Upper lobe of left lung (tissue), 4 donors: ENCODE measurements around the gene WNT11.

ENCODE experiments used
- EP300 ChIP-seq, 4 donors: sonication (generic); formaldehyde crosslinking; IDR thresholded peaks; one replicate each; pipeline ENCODE4 v1.5.1; 2017; ENCODE audit warnings: antibody characterized with exemption in 4 of 4, control low read depth in 2 of 4
- TF ChIP-seq, protein P1 (sequence below), 6 experiments: fragments of 450-650 bp in 4 of 6; fragments of 200-600 bp in 2 of 6; sonication (generic) in 2 of 6; IDR thresholded peaks; one replicate each; pipeline ENCODE4 v1.5.1; 2016 to 2019; ENCODE audit warnings: antibody characterized with exemption in 6 of 6

DNA sequence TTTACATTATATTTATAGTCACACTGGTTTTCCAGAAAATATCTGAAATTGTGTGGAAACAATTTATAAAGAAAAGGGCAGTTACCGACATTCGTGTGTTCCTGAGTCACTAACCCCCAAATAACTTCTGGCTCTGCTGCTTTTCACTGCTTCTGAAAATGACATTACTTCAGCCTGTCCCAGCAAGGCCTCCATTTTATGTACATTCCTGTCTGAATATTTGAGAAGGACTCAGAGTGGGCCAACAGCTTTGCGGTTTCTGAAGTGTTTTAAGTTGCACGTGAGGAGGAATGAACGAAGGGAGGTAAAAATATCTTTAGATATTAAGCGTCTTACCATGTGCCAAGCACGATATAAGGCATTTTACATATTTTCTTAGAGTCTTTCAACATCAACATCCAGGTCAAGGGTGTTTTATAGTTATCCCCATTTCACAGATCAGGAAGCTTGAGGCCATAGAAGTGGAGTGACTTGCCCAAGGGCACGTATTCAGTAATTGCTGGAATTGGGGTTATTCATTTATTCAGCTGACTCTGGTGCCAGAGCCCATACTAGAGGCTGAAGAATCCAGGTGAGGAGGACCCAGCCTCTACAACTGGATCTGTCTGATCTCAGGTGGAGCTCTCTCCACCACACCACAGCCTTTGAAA lies 30.8 kb upstream of the WNT11 start:
- TF ChIP-seq, protein P1, sequence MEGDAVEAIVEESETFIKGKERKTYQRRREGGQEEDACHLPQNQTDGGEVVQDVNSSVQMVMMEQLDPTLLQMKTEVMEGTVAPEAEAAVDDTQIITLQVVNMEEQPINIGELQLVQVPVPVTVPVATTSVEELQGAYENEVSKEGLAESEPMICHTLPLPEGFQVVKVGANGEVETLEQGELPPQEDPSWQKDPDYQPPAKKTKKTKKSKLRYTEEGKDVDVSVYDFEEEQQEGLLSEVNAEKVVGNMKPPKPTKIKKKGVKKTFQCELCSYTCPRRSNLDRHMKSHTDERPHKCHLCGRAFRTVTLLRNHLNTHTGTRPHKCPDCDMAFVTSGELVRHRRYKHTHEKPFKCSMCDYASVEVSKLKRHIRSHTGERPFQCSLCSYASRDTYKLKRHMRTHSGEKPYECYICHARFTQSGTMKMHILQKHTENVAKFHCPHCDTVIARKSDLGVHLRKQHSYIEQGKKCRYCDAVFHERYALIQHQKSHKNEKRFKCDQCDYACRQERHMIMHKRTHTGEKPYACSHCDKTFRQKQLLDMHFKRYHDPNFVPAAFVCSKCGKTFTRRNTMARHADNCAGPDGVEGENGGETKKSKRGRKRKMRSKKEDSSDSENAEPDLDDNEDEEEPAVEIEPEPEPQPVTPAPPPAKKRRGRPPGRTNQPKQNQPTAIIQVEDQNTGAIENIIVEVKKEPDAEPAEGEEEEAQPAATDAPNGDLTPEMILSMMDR (IDR thresholded peaks at IDR 0.05) = no peak
- TF ChIP-seq EP300 (IDR thresholded peaks at IDR 0.05) = no peak
